GM19238 (cell line): ENCODE results near the gene DNAJC30.

Source experiments
- DNase-seq: peaks from one replicate; pipeline ENCODE4 v3.0.0; 2011; ENCODE audit warnings: low spot score; ENCODE audit not compliant: insufficient read length

The DNAJC30 gene

DNA sequence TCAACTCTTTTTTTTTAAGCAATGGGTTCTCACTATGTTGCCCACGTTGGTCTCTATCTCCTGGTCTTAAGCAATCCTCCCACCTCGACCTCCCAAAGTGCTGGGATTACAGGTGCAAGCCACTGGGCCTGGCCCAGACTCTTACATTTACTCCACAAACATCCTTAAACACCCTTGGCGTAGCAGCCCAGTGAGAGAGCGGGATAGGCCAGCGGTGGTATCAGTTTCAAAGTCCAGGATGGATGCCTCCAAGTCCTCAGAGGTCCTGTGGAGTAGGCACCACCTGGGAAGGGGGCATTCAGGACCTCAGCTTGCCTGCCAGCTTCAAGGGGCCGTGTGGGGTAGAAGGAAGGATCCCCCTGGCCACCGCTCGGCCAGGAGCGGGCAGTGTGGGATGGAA, 33.7 kb downstream of the DNAJC30 start:
- no peak for DNase-seq

DNA sequence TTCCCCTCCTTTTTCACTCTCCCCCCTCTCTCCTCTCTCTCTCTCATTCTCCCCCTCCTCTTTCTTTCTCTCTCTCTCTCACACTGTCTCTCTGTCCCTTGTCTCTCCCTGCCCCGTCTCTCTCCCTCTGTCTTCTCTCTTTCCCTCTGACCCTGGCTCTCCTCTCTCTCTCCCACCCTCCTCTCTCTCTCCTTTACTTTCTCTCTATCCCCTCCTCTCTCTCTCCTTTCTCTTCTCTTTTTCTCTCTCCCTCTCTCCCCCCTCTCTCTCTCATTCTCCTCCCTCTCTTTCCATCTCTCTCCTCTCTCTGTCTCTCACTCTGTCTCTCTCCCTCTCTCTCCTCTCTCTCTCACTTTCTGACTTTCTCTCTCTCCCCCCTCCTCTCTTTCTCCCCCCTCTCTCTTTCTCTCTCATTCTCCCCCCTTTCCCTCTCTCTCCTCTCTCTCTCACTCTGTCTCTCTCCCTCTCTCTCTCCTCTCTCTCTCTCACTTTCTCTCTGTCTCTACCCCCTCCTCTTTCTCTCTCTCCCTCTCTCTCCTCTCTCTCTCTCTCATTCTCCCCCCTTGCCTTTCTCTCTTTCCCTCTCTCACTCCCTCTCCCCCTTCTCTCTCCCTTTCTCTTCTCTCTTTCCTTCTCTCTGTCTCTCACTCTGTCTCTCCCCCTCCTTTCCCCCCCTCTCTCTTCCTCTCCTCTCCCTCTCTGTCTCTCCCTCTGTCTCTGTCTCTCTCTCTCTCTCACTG, 34.5 kb downstream of the DNAJC30 start:
- DNase-seq = no peak

DNA sequence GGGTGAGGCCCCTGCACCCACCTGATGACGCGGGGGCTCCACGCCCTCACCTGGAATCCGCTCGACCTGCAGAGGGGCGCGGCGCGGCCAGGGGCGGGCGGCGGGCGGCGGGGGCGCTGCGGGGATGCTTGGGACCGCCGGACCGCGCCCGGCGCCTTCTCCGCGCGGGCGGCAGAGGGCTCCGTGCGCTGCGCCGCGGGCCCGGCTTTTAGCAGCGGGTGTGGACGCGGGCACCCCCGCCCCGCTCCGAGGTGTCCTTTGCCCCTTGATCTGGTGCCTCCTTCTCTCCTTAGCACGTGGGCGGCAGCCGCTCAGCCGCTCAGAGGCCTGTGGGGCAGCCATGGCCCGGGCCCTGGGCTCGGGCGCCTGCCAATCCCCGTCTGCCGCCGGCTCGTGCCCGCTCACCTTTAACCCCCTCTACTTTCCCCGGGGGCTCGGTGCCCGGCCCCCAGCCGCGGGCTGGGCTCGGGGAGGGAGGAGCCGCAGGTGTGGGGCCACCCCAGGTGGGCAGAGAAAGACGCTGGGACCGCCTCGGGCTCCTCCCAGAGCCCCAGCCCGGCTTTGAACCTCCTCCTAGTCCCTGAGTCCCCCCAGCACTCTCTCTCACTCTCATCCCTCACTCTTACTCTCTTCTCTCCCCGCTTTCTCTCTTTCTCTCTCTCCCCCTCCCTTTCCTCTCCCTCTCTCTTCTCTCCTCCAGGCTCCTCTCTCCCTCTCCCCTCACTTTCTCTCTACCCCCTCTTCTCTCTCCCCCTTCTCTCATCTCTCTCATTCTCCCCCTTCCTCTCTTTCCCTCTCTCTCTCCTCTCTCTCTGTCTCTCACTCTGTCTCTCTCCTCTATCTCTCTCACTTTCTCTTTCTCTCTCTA, 35.3 kb downstream of the DNAJC30 start:
- DNase-seq = no peak

DNA sequence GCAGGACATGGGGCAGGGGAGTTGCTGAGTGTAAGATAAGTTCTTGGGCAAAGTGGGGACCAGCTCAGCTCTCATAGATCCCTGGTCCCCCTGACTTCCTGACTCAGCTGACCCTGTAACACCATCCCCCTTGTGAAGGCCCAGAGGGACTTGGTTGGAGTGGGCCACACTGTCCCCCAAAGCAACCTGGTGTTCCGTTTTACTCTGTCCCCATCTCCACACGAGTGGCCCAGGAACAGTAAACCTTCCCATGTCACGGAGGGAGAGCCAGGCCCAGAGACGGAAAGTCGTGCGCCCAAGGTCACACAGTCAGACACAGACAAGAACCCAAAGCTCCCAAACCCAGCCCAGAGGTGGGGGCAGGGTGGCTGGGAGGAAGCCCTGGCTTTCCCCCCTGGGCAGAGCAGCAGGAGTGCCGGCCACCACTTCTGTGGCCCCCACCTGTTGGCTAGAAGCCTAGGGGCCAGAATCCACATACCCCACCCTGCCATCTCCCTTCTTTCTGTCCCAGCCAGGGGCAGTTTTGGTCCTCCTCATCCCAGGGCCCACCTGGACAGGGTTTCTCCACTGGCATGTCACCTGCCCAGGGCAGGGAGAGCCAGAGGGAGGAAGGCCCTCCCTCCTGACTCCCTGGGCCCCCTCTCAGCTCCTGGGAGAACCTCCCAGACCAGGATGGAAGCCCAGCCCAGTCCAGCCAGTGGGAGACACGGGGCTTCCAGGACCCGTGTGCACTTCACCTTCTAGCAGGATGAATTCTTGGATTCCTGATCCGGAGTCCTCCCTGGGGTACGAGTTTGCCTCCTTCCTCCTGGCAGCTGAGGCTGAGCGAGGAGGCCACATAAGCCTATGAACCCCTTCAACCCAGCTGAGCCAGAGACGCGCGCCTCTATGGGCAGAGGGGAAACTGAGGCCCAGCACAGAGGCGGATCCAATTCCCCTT, 36.2 kb downstream of the DNAJC30 start:
- DNase-seq = no peak

DNA sequence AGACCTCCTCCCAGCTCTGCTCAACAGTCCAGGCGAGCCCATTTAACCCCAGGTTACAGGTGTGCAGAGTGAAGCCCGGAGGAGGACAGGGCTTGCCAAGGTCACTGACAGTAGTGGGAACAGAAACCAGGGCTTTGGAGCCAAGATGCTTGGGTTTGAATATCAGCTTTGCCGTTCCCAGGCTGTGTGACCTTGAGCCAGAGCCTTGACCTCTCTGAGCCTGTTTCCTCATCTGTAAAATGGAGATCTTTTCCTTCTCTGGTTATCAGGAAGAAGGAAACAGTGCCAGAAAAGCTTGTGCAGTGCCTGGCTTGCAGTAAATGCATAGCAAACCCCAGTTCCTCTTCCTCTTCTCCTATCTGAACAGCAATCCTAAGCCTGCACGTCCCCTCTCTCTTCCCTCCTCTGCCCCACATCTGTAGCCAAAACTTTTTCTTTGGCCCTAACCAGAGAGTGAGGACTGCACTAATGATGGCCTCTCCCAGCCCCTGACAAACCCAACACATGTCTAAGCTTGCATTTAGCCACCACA, 37.5 kb downstream of the DNAJC30 start:
- DNase-seq = no peak

DNA sequence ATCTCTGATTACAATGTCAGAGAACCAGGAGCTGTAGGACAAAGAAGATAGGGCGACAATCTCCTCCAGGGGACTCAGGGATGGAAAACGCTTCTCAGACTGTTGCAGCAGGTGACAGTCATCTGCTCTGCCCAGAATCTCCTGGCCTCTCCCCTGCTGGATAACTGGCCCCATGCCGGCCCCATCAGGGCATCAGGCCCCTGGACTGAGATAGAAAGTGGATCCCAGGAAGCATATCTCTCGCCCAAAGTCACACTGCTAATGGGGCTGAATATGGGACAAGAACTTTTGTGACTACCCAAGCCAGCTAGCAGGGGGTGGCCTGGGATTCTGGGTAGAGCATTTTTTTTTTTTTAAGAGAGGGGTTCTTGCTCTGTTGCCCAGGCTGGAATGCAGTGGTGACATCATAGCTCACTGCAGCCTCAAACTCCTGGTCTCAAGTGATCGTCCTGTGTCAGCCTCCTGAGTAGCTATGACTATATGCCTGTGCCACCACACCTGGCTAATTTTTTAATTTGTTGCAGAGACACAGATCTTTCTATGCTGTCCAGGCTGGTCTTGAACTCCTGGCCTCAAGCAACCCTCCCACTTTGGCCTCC, 38.5 kb downstream of the DNAJC30 start:
- DNase-seq = no peak

DNA sequence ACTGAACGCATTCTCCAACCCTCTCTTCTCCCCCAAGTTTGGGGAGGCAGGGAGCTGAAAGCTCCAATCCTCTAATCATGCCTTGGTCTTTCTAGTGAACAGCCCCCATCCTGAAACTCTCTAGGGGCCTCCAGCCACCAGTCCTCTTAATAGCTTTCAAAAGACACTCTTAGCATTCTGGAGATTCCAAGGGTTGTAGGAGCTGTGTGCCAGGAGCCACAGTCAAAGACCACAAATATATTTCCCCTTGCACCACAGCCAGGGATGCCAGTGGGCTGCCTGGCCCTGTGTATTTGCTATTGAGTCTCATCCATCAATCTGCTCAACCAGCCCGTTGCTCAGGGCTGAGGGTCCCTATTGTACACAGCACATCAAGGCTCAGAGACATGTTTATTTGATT, 40.4 kb downstream of the DNAJC30 start:
- DNase-seq = no peak

DNA sequence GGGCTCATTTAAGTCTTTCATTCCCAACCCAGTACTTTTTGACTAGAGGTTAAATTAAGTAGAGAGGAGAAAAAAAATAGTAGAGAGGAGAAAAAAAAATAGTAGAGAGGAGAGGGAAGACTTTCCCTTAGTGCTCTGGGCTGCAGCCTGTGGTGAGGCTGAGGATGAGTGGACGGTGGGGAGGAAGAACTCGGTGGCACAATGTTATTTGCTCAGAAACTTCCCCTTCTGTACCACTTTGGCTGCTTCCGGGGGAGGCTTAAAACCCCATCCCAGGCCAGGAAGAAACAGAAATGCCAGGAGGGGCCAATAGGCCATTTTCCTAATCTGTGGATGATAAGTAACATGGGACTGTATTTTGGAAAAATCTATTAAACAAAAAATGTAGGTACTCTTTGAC, 44.3 kb downstream of the DNAJC30 start:
- DNase-seq = no peak

DNA sequence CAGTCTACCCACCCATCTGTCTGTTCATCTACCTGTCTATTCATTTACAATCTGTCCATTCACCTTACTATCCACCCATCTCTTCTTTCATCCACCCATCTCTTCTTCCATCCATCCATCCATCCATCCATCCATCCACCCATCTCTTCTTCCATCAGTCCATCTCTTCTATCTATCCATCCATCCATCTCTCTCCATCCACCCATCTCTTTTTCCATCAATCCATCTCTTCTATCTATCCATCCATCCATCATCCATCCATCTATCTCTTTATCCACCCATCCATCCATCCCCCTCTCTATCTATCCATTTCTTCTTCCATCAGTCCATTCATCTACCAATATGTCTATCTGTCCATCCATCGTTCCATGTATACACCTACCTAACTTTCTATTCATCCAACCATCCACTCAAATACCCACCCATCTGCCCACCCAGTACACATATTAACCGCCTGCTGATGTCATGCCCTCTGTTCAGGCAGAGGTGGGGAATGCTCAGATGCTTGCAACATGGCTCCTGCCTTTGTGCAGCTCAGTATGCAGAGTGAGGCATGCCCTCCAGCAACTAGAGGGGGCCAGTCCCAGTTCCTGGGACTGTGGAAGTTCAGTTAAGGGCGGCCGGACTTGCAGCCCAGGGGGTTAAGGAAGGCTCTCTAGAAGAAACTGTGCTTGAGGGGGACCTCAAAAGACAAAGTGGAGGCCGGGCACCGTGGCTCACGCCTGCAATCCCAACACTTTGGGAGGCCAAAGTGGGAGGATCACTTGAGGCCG, 47.6 kb downstream of the DNAJC30 start:
- no peak for DNase-seq

DNA sequence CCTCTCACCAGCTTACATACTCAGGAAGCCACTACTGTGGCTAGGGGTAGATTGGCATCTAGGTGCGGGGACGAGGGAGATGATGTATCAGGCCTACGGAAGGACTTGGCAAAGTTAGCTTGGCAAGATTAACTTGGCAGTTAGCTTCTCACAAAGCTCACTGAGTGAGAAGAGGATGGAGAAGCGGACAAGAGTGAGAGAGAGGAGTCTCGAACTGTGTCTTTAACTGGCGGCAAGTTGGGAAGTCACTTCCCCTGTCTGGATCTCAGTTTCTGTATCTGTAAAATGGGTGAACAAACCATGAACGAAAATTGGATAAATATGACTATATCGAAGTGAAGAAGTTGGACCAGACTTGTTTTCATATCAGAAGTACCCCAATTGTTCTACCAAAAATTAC, 49.4 kb downstream of the DNAJC30 start:
- no peak for DNase-seq

DNA sequence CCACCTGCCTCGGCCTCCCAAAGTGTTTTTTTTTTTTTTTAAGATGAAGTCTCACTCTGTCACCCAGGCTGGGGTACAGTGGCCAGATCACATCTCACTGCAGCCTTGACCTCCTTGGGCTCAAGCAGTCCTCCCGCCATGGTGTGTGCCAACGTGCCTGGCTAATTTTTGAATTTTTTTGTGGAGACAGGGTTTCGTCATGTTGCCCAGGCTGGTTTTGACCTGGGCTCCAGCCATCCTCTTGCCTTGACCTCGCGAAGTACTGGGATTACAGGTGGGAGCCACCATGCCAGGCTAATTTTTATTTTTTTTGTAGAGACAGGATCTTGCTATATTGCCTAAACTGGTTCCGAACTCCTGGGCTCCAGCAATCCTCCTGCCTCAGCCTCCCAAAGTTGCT, 49.9 kb downstream of the DNAJC30 start:
- DNase-seq = no peak

DNA sequence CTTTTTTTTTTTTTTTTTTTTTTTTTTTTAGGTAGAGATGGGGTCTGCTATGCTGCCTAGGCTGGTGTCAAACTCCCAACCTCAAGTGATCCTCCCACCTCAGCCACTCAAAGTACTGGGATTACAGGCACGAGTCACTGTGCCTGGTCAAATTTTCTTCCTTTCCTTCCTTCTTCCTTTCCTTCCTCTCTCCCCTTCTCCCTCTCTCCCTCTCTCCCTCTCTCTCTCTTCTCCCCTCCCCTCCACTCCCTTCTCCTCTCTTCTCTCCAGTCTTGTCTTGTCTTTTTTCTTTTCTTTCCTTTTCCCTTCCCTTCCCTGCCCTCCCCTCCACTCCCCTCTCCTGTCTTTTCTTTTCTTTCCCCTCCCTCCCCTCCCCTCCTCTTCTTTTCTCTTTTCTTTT, 51.7 kb downstream of the DNAJC30 start:
- no peak for DNase-seq
